ENCODE measurements around the gene MTCL3.

MTCL3 gene

DNA sequence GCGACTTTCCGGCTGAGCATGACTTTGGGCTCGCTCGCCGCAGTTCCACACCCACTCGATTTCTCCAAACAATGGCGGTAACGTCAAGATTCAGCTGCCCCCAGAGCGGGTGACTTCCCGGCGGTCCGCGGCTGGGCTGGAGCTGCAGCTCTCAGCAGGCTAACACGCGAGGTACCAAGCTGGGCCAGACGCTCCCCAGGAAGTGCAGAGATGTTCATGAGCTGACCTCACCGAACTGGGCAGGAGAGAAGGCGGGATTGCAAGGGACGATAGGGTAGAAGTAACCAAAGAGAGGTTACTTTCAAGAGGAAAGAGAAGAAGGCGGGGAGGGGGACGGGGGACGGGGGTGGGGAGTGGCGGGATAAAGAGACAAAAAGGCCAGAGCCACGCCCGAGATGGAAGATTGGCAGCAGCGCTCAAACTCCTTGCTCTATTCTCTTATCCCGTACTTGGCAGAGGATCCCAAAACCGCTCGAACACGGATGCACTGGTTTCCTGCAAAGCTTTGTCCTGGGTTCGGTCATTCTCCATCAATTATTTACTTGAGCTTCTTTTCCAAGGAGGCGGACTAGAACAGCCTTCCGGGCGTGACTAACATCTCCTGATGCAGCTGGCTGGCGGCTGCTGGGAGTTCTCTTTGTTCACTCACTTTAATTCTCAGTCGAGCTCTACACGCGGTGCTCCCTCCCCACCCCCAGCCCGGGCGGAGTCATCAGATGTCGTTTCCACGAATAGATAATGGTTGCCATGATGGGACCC is at the start of gene MTCL3:
TSS of gene MTCL3 (minus strand) at position 626 of the 759 bp plus-strand sequence.
- peak within 1 kb of the TSS; percentile 83 to 86 for H3K27ac ChIP-seq
- no peak for FAIRE-seq
- ATAC-seq = peak; percentile 94
- DNase-seq (ENCODE audit: low read depth in 1 of 2, low spot score in 1 of 2) = peak; percentile 76 to 93
- WGBS (ENCODE audit: missing lambda C conversion rate) = 2% methylated on average over 30 of the region's 42 CpGs
- H3K9me3 ChIP-seq = no peaks in the 10 kb centered on the region
- peaks cover 40% of the 10 kb centered on the region for H3K4me1 ChIP-seq
- CTCF ChIA-PET = interaction anchor here (1.0 to 4.8 kb wide), 4 partner anchors 12 to 26 kb away, joined by 4 to 34 read pairs (median 12); no protein-coding TSS in a partner anchor
- peak within 1 kb of the TSS; percentile 72 for H3K4me3 ChIP-seq
- peak within 1 kb of the TSS; percentile 88 for H3K4me2 ChIP-seq
- POLR2A ChIA-PET = interaction anchor here (1.0 to 2.1 kb wide), 5 partner anchors 10 to 252 kb away, joined by 4 to 7 read pairs (median 5); partner anchors contain the start of gene RNF146
- TF ChIP-seq MAZ (IDR thresholded peaks at IDR 0.05; ENCODE audit: borderline replicate concordance, low read depth, low read length) (no peak), RARB (CRISPR knock-in tag; IDR thresholded peaks at IDR 0.05) (no peak), CHD2 (IDR thresholded peaks at IDR 0.05; ENCODE audit: low read length, partially characterized antibody) (no peak), SREBF2 (IDR thresholded peaks at IDR 0.05) (no peak), EP300 (IDR thresholded peaks at IDR 0.05) (no peak), NFE2L2 (conservative IDR thresholded peaks at IDR 0.05; ENCODE audit: low read length) (no peak), JUN (IDR thresholded peaks at IDR 0.05) (peak in 1 of 2 experiments; percentile 45; a peak in 2 of 5 replicates), POLR2AphosphoS2 (conservative IDR thresholded peaks at IDR 0.05; ENCODE audit: low read length) (no peak), PHF8 (IDR thresholded peaks at IDR 0.05; ENCODE audit: borderline replicate concordance, low read depth) (0 out of 2 replicates have a peak, but pooled peaks have one; percentile 6), EHMT2 (IDR thresholded peaks at IDR 0.05; ENCODE audit: low read depth) (no peak), RAD21 (conservative IDR thresholded peaks at IDR 0.05 in 1 of 2, IDR thresholded peaks at IDR 0.05 in 1 of 2) (no peak), BHLHE40 (IDR thresholded peaks at IDR 0.05; ENCODE audit: low read depth, low read length) (no peak), TFCP2L1 (CRISPR knock-in tag; IDR thresholded peaks at IDR 0.05) (no peak), MAFK (IDR thresholded peaks at IDR 0.05; ENCODE audit: partially characterized antibody) (no peak), FOSB (CRISPR knock-in tag; IDR thresholded peaks at IDR 0.05) (no peak), NPAS2 (CRISPR knock-in tag; IDR thresholded peaks at IDR 0.05; ENCODE audit: borderline replicate concordance) (no peak), NR3C1 (IDR thresholded peaks at IDR 0.05) (no peak), ZFP36 (IDR thresholded peaks at IDR 0.05; ENCODE audit: borderline replicate concordance, partially characterized antibody) (no peak), CBX2 (IDR thresholded peaks at IDR 0.05; ENCODE audit: borderline replicate concordance, low read depth) (no peak), ZNF302 (CRISPR knock-in tag; IDR thresholded peaks at IDR 0.05) (no peak), JUNB (IDR thresholded peaks at IDR 0.05) (no peak), MYC (IDR thresholded peaks at IDR 0.05; ENCODE audit: borderline replicate concordance, low read length) (peak; percentile 92), CHD4 (IDR thresholded peaks at IDR 0.05; ENCODE audit: borderline replicate concordance) (no peak)
- TF ChIP-seq, protein P1, sequence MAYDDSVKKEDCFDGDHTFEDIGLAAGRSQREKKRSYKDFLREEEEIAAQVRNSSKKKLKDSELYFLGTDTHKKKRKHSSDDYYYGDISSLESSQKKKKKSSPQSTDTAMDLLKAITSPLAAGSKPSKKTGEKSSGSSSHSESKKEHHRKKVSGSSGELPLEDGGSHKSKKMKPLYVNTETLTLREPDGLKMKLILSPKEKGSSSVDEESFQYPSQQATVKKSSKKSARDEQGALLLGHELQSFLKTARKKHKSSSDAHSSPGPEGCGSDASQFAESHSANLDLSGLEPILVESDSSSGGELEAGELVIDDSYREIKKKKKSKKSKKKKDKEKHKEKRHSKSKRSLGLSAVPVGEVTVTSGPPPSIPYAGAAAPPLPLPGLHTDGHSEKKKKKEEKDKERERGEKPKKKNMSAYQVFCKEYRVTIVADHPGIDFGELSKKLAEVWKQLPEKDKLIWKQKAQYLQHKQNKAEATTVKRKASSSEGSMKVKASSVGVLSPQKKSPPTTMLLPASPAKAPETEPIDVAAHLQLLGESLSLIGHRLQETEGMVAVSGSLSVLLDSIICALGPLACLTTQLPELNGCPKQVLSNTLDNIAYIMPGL (CRISPR knock-in tag; IDR thresholded peaks at IDR 0.05; ENCODE audit: borderline replicate concordance) = no peak
- TF ChIP-seq, protein P2, sequence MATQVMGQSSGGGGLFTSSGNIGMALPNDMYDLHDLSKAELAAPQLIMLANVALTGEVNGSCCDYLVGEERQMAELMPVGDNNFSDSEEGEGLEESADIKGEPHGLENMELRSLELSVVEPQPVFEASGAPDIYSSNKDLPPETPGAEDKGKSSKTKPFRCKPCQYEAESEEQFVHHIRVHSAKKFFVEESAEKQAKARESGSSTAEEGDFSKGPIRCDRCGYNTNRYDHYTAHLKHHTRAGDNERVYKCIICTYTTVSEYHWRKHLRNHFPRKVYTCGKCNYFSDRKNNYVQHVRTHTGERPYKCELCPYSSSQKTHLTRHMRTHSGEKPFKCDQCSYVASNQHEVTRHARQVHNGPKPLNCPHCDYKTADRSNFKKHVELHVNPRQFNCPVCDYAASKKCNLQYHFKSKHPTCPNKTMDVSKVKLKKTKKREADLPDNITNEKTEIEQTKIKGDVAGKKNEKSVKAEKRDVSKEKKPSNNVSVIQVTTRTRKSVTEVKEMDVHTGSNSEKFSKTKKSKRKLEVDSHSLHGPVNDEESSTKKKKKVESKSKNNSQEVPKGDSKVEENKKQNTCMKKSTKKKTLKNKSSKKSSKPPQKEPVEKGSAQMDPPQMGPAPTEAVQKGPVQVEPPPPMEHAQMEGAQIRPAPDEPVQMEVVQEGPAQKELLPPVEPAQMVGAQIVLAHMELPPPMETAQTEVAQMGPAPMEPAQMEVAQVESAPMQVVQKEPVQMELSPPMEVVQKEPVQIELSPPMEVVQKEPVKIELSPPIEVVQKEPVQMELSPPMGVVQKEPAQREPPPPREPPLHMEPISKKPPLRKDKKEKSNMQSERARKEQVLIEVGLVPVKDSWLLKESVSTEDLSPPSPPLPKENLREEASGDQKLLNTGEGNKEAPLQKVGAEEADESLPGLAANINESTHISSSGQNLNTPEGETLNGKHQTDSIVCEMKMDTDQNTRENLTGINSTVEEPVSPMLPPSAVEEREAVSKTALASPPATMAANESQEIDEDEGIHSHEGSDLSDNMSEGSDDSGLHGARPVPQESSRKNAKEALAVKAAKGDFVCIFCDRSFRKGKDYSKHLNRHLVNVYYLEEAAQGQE (IDR thresholded peaks at IDR 0.05) = no peak
- TF ChIP-seq, protein P3, sequence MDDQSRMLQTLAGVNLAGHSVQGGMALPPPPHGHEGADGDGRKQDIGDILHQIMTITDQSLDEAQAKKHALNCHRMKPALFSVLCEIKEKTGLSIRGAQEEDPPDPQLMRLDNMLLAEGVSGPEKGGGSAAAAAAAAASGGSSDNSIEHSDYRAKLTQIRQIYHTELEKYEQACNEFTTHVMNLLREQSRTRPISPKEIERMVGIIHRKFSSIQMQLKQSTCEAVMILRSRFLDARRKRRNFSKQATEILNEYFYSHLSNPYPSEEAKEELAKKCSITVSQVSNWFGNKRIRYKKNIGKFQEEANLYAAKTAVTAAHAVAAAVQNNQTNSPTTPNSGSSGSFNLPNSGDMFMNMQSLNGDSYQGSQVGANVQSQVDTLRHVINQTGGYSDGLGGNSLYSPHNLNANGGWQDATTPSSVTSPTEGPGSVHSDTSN (IDR thresholded peaks at IDR 0.05) = no peak
- TF ChIP-seq, protein P4, sequence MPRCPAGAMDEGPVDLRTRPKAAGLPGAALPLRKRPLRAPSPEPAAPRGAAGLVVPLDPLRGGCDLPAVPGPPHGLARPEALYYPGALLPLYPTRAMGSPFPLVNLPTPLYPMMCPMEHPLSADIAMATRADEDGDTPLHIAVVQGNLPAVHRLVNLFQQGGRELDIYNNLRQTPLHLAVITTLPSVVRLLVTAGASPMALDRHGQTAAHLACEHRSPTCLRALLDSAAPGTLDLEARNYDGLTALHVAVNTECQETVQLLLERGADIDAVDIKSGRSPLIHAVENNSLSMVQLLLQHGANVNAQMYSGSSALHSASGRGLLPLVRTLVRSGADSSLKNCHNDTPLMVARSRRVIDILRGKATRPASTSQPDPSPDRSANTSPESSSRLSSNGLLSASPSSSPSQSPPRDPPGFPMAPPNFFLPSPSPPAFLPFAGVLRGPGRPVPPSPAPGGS (IDR thresholded peaks at IDR 0.05) = no peak
- TF ChIP-seq, protein P5, sequence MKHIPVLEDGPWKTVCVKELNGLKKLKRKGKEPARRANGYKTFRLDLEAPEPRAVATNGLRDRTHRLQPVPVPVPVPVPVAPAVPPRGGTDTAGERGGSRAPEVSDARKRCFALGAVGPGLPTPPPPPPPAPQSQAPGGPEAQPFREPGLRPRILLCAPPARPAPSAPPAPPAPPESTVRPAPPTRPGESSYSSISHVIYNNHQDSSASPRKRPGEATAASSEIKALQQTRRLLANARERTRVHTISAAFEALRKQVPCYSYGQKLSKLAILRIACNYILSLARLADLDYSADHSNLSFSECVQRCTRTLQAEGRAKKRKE (CRISPR knock-in tag; IDR thresholded peaks at IDR 0.05; ENCODE audit: low read depth) = no peak
- TF ChIP-seq, protein P6, sequence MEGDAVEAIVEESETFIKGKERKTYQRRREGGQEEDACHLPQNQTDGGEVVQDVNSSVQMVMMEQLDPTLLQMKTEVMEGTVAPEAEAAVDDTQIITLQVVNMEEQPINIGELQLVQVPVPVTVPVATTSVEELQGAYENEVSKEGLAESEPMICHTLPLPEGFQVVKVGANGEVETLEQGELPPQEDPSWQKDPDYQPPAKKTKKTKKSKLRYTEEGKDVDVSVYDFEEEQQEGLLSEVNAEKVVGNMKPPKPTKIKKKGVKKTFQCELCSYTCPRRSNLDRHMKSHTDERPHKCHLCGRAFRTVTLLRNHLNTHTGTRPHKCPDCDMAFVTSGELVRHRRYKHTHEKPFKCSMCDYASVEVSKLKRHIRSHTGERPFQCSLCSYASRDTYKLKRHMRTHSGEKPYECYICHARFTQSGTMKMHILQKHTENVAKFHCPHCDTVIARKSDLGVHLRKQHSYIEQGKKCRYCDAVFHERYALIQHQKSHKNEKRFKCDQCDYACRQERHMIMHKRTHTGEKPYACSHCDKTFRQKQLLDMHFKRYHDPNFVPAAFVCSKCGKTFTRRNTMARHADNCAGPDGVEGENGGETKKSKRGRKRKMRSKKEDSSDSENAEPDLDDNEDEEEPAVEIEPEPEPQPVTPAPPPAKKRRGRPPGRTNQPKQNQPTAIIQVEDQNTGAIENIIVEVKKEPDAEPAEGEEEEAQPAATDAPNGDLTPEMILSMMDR (IDR thresholded peaks at IDR 0.05) = no peak
